ENCODE results near the gene JAKMIP1. TPM values are rescaled to one million over a fixed set of nuclear protein-coding genes. Genes with fewer than 3 reads are reported as not detected.

JAKMIP1 gene
- total RNA-seq, 1 donor from 2014 or later = not detected

GRCh38 chr4:6121276-6121850 lies 79.0 kb downstream of the JAKMIP1 start:
- no peak for DNase-seq (ENCODE audit: low read depth, low spot score)

DNA sequence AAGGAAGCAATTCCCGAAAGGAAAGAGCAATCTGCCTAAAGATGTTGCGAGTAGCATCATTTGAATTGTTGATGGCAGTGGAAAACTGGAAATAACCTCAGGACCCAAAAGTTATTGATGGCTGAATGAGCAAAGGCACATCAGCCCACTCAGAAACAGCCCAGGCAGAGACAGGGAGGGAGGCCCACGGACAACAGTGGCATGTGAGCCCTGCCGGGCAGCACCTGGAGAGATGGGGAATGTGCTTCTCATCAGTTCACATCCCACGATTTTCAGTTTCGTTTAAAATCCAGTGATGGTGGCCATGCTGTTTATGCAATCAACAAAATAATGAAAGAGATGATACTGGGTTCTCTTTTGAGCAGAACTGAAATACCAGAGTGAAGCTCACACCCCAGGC lies 80.0 kb downstream of the JAKMIP1 start:
- DNase-seq (ENCODE audit: low read depth, low spot score) = no peak

- no peak for DNase-seq (ENCODE audit: low read depth, low spot score)
Measured at GRCh38 chr4:6119507-6120020, 80.8 kb downstream of the JAKMIP1 start.

DNA sequence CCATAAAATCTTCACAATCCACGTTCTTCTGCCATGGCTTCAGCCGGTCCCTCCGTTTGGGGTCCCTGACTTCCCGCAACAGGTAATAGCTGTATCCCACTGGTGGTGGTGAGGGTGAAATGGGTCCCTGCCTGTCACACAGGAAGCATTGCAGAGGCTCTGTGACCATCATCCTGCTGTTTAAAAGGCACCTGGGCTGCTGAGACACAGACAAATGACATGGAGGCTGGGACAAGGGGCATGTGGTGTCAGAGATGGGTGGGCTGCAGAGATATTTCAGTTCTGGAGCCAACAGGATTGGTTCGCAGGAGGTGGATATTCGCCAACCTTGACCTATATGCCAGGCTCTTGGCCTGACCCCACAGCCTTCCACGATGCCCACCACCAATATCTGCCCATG lies 82.1 kb downstream of the JAKMIP1 start:
- DNase-seq (ENCODE audit: low read depth, low spot score) = no peak

DNA sequence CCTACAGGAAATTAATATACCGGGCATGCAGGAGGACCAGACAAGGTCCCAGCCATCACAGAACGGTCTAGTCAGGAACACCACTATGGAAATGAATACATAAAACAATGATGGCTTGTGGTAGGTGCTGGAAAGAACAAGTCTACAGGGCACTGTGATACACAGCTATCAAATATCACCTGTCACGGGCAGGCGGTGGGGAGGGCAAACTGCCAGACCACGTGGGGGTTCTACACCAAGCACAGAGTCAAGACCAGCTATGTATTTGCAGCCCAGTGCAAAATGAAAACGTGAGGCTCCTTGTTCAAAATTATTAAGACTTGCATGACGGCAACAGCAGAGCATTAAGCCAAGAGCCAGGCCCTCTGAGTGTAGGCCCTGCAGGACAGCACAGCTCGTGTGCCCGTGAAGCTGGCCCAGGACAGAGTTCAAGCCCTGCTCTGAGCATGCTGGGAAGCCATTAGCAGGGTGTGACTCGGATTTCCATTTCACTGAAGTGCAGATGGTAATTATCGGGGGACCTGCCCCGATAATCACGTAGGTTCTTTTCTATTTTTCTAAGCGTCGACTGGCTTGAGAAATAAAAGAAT lies 83.6 kb downstream of the JAKMIP1 start:
- no peak for DNase-seq (ENCODE audit: low read depth, low spot score)

GRCh38 chr4:6115746-6116586 lies 84.4 kb downstream of the JAKMIP1 start:
- no peak for DNase-seq (ENCODE audit: low read depth, low spot score)

GRCh38 chr4:6115342-6115741 lies 85.0 kb downstream of the JAKMIP1 start:
- DNase-seq (ENCODE audit: low read depth, low spot score) = no peak

- no peak for DNase-seq (ENCODE audit: low read depth, low spot score)
Measured at GRCh38 chr4:6114601-6115000, 85.7 kb downstream of the JAKMIP1 start.

- DNase-seq (ENCODE audit: low read depth, low spot score) = no peak
Measured at GRCh38 chr4:6114181-6114580, 86.2 kb downstream of the JAKMIP1 start.

DNA sequence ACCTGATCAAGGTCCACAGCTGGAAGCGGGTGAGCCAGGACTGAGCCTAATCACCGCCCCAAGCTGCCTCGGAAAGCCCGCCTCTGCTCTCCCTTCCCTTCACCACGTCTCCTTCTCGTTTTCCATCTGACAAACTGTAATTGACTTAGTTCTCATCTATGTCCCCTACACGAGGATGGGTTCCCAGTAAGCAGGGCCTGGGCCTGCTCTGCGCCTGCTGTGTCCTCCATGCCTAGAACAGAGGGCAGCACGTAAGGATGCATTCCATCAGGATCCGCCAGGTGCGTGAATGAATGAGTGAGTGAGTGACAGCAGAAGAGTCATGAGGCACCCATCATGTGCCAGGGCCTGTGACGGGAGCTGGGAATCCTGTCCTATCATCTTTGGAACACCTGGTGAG lies 86.7 kb downstream of the JAKMIP1 start:
- DNase-seq (ENCODE audit: low read depth, low spot score) = no peak

GRCh38 chr4:6112606-6113290 lies 87.6 kb downstream of the JAKMIP1 start:
- DNase-seq (ENCODE audit: low read depth, low spot score) = no peak

DNA sequence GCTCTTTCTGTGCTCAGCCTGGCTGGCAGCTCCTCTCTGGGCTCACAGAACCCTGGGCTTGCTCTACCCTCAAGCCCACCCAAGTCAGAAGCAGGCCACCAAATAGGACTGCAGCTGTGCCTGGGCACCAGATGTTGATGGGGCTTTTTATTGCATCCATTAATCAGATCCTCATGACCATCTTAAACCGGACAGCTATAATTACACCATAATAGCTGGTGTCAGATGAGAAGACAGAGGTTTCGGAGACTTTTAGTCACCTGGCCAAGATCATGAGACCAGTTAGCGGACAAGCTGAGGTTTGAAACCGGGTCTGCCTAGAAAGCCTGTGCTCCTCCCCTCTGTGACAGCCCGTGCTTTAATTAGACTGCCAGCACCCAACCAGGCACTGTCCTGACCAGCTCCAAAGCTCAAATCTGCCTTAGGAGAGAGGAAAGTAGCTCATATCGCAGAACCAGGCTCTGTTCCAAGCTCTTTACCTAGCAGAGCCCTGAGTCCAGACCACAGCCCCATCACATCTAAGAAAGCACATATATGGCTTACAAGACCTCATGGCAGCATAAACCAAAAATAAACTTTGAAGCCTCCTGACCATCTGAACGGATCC lies 88.9 kb downstream of the JAKMIP1 start:
- no peak for DNase-seq (ENCODE audit: low read depth, low spot score)

- no peak for DNase-seq (ENCODE audit: low read depth, low spot score)
Measured at GRCh38 chr4:6110681-6111353, 89.5 kb downstream of the JAKMIP1 start.

DNA sequence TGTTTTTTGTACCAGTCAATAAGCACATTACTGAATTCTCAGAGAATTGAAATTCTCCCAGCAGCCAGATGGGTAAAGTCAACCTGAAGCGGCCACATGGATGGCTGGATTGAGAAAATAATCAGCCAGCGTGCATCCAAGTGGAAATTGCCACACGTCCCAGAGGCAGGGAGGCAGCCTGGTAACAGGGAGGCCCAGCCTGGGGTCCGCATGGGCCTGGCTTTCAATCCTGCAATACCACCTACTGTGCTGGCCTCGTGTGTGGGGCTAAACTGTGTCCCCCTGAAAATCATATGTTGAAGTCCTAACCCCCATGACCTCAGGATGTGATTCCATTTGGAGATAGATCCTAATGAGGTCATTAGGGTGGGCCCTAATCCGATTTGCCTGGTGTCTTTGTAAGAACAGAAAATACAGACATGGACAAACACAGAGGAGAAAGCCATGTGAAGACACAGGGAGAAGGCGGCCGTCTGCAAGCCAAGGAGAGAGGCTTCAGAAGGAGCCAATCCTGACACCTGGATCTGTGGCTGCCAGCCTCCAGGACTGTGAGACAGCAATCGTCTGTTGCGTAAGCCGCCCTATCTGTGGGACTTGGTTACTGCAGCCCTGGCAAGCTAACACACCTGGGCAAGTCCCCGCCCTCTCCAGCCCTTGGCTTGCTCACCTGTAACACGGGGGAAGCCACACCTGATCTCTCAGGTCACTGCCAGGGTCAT lies 90.3 kb downstream of the JAKMIP1 start:
- DNase-seq (ENCODE audit: low read depth, low spot score) = no peak

- no peak for DNase-seq (ENCODE audit: low read depth, low spot score)
Measured at GRCh38 chr4:6107886-6108285, 92.5 kb downstream of the JAKMIP1 start.

GRCh38 chr4:6107114-6107791 lies 93.1 kb downstream of the JAKMIP1 start:
- no peak for DNase-seq (ENCODE audit: low read depth, low spot score)

GRCh38 chr4:6106156-6106555 lies 94.2 kb downstream of the JAKMIP1 start:
- DNase-seq (ENCODE audit: low read depth, low spot score) = no peak

DNA sequence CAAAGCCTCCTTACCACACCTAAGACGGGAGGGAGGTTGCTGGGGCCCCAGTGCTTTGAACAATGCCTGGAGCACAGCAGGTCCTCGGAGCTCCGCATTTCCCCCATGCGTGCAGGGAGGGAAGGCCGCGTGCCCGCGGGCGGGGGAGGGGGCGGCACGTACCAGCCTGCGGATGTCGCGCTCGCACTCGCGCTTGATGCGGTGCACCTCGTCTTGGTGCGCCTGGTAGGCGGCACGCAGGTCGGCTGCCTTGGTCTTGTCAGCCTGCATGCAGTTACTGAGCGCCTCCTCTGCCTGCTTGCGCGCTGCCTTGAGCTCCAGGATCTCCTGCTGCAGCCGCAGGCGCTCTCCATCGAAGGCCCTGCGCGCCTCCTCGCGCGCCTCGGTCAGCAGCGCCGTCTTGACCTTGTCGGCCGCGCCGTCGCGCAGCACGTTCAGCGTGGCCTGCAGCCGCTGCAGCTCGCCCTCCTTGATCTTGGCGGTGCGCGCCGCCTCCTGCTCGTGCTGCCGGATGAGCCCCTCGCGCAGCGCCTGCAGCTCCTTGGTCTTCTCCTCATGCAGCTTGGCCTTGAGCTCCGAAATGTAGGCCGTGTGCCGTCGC lies 94.9 kb downstream of the JAKMIP1 start:
- DNase-seq (ENCODE audit: low read depth, low spot score) = no peak

DNA sequence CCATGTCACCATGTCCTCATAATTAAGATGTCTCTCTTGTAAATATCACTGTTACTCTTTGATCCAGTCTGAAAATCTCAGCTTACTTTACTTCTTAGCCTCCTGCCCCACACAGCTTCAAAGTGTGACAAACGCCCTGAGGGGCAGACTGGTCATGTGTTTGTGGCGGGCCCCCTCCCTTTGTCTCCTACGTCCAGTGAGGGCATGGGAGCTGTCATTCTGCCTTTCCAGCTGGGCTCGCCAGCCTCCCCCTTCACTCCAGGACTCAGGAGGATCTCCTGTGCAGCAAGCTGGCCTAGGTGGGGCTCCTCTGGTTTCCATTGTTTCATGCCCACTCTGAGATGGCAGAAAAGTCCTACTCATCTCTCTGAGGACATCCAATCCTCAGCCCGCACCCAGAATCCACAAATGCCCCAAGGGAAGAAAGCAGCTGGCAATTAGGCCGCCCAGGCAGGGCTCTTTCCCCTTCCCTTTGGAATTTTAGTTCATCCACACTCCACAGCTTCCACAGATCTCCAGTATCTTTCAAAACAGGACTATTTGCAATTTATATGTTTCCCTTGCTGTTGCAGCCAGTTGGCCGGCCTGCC lies 95.7 kb downstream of the JAKMIP1 start:
- no peak for DNase-seq (ENCODE audit: low read depth, low spot score)
